HK-2 (cell line): ENCODE data around the gene HOXB7.

Experiments
- DNase-seq: peaks from one replicate; pipeline ENCODE4 v3.0.0-alpha.2; 2018; ENCODE audit not compliant: unreplicated experiment

HOXB7 gene

GRCh38 chr17:48609033-48609432 lies 1.8 kb downstream of the HOXB7 start:
- no peak for DNase-seq

DNA sequence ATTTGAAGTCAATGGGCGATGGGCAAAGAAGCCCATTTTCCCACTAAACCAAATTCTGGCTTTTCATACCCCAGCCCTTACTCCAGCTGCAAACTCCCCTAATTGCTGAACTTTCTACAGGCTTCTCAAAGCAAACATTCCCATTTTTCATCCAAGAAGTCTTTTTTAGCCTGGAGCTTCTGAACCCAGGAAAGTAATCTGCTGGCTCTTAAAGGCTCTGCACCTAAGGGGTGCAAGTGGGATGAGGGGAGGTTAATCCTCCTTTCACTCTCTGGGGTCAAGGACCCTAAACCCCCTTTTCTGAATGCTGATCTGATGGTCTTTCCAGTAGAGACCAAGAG lies 2.4 kb downstream of the HOXB7 start:
- DNase-seq, result no peak

DNA sequence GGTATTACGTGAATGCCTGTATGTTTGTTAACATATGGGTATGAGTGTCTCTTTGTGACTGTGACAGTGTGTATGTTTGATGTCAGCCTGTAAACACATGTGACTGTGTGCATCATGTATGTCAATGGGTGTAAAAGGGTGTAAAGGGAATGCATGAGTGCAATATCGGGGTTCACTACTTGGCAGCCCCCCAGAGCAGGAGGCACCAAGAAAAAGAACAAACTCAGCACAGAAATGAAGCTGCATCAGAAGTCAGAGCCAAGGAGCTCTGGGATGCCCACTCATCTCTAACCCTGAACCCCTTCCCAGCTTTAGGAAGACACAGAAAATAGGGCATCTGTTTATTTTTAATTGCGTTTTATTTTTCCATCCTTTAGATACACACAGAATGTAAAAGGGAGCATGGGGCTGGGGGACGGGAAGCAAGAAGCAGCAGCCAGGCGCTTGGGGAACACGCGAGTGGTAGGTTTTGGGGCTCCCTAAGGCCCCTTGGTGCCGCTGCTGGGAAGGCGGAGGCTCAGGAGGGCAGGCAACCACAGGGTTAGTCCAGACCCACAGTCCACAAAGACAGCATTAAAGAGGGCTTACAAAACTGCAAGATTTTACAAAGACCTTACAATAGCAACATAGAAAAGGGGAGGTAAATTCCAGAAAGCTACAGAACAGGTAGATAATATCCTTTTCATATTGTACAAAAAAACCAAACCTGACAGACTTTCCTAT lies 3.8 kb downstream of the HOXB7 start:
- DNase-seq, result no peak

DNA sequence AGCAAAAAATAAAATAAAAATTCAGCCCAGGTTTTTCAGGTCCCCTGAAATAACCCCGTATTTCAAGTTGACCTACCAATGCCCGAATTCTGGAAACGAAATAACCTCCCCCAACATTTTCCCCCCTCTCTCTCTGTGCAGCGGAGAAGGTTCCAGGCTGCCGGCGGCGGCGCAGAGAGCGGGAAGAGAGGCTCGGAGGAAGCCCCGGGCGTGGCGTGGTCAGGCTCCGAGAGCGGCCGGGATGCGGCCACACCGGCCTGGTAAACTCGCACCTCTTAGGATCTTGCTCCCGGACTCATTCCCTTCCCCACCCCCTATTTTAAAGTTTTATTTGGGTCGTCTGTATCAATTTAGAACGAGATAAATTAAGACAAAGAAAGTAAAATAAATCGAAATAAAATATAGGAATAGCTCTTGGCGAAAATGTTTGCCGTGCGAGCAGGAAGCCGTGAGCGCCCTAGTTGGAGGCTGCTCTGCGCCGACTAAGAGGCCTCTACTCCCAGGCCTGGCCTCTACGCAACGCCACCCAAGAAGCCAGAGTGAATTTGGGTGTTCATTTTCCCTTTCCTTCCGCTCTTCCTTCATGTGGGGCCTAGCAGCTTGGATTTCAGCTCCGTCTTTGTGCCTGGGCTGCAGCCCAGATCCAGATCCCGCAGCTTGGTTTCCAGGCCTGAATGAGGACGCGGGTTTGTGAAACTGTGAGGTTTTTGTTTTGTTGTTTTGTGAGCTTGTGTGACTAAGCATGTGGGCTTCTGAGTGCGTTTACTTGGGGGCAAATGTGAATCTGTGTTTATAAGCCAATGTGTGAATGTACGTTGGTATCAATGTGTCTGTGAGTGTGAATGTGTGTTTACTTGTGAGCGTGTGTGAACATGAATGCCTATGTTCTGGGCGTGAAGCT lies 4.6 kb downstream of the HOXB7 start:
- no peak for DNase-seq

DNA sequence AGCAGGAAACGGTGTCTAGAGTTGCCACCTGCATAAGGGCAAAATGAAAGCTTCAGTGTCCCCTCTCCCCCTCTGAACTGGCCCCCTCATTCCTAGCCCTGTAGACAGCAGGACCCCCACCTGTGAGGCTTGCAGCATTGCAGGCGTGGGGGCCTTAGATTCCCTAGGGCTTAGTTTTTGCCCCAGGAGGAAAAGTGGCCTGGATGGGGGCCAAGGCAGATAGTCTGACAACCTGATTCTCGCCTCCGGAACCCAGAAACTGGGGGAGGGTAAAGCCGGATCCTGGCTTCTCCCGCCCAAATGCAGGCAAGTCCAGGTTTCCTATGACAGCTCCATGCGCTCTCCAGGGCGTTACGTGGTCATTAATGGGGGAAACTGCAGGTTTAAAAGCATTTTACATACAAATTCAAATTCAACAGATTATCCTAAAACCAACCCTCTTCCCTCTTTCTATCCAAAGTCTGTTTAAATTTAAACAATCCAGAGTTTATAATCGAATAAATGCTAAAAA lies 5.4 kb downstream of the HOXB7 start:
- DNase-seq, result no peak

- peak; percentile 62 for DNase-seq
Measured at GRCh38 chr17:48604770-48605329, 6.0 kb downstream of the HOXB7 start, which contains the start of gene HOXB6. Gene HOXB6, minus strand, starts transcription at chr17:48604986. Its CDS starts 6,836 bp downstream, at chr17:48598150.

- peak; percentile 72 for DNase-seq
Measured at GRCh38 chr17:48603959-48604769, 6.7 kb downstream of the HOXB7 start.

DNA sequence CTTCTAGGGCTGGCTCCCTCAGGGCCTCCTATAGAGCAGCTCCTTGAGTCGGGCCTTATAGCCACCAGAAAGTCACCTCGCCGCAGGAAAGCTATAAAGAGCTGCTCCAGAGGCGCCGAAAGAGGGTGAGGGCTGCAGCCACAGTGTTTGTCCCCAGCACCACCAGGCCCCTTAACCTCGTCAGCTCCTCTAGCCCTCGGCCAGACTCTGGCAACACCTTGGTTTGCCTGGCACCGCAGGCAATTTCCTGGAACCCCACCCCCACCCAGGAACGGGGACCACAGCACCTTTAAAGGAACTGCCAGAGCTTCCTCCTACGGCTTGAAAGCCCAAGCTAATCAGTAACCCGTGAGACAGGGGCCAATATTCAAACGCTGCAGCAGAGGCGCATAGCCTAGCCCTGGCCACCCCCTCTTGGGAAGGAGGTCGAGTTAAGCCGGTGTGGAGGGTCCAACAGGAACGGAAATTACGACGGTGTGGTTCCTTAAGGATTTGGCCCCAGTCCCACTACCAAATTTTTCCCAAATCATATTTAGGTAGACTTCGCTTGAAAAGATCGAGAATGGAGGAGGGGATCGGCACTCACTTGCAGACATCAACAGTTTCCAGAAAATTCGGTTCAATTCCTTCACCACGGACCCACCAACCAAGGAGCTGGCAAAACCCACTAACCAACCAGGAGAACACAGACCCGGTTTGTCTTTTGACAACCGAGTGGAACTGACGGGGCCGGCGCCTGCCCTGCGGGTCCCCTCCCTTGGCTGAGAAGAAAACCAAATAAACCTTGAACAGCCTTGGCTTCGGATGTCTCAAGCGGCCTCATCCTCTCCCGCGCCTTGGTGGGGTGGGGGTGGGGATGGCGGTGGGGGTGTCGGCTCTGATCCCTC lies 9.0 kb downstream of the HOXB7 start:
- DNase-seq, result peak; percentile 75

DNA sequence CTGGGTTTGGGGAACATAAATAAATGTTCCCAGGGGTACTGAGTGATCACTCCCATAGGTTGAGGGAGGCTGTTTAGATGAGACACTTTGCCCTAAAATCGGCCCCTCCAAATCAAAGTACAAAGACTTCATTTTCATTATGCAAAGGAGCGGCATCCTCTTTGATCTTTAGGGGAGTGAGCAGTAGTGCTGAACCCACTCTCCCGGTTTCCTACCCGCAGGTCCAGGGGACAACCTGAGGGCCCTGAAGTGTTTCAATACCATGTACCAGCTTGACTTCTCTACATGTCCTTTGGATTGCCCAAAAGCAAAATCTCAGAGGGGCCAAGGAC lies 9.6 kb downstream of the HOXB7 start:
- no peak for DNase-seq

DNA sequence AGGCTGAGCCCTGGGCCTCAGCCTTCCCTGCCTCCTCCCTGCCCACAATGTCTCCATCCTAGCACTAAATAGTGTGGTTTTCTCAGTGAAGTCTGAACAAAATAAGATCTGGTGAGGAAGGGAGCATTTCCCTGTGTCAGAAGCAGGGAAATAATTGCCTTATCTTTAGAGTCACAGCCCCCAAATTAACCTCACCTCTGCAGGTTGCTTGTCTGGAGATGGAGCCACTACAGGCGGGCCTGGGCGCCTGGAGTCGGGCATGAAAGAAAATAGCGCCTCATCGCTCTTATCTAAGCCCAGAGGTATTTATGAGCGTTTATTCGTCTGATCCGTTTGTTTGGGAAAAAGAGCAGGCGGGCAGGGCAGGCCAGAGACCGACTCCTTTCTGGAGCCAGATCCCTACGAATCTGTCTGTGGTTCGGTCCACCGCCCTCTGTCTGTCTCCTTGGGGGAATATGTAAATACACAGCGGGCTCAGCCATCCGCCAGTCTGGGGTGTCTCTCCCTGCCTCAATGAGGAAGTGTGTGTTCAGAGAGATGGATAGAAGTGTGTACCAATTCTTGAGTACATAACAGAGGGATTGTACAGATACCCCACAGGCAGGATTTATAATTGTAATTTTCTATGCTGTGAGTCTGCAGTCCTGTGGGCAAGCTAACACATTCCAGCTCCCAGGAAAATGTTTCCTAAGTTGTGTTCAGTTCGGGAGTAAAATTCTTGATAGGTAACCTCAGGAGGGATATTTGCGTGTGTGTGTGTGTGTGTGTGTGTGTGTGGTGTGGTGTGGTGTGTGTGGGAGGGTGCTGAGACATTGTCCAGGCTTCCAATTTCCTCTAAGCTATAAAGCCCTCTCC lies 10.3 kb downstream of the HOXB7 start:
- DNase-seq, result peak; percentile 44

DNA sequence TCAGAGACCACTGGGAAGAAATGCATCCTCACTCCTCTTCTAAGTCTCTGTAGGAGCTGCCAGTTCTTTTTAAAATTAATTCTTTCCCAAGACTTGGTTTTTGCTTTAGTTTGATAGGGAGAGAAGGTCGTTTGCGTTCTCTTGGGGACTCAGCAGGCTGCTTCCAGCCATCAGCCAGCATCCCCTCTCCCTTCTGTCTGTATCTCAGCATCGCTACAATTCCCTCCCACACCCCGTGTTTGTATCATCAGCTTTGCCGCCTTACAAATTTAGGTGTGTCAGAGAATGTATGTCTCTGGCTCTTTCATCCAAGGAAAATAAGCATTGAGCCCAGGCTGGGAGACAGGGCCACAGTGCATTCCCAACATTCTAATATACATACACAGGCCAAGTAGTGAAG lies 11.5 kb downstream of the HOXB7 start:
- no peak for DNase-seq

DNA sequence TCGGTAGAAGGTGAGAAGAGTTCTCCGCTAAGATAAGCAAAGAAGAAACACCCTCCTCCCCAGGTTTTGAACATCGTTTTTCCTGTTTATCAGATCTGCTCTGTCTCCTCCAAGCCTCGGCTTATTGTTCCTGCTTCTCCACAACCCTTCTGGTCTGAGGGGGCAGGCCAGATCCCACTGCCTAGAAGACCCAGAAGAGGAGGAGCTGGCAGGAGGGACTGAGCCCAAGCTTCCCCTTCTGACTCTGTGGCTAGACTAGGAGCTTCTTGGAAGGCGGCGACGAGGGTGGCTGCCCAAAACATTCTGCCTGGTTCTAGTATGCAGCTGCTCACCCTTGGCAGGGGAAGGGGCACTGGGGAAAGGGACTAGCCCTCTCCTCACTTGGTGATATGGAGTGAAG lies 12.1 kb downstream of the HOXB7 start:
- DNase-seq, result no peak

- peak; percentile 57 for DNase-seq
Measured at GRCh38 chr17:48597778-48598631, 12.8 kb downstream of the HOXB7 start.

DNA sequence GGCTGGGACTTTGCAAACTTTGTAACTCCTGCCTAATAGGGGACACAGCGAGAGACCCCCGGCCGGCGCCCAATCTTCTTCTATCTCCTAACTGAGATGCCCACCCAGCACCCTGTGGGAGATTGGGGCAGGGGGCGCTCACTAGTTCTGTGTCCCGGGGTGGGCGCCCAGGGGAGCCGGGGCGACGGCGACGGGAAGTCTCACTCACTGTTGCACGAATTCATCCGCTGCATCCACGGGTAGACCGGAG lies 13.4 kb downstream of the HOXB7 start:
- DNase-seq, result no peak

GRCh38 chr17:48596735-48597527 lies 13.9 kb downstream of the HOXB7 start:
- no peak for DNase-seq

GRCh38 chr17:48596000-48596734 lies 14.7 kb downstream of the HOXB7 start:
- no peak for DNase-seq

GRCh38 chr17:48595278-48595999 lies 15.4 kb downstream of the HOXB7 start:
- no peak for DNase-seq
